ENCODE data around the gene PSAPL1.

PSAPL1 gene

DNA sequence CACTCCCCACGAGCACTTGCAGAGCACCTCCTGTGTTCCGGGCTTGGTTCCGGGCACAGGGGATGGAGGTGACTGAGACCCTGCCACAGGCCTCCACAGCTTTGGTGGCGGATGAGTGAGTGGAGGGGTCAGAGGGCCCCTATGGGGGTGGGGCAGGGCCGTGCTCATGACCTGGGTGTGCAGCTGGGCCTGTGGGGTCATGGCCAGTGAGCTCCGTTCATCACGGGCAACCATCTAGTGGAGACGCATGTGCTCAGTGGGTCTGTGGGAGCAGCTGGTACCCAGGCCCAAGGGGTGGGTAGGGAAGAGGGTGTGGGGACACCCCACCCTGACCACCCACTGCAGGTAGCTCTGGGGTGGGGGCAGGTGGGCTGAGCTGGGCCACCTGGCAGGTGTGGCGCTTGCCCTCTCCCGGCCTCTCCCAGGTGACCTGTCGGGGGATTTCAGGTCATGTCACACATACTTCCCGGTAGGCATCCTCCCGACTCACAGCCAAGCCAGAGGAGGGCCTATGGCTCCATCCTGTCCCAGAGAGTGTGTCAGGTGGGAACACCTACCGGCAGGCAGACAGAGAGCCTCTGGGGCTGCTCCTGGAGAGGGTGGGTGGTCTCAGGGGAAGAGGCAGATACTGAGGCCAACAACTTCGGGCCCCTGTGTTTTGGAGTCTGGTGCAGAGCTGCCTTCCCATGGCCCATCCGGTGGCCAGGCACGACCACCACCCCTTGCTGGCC is 3.6 kb downstream of the PSAPL1 start:
- no peak for DNase-seq (ENCODE audit: low read depth in 2 of 2)

DNA sequence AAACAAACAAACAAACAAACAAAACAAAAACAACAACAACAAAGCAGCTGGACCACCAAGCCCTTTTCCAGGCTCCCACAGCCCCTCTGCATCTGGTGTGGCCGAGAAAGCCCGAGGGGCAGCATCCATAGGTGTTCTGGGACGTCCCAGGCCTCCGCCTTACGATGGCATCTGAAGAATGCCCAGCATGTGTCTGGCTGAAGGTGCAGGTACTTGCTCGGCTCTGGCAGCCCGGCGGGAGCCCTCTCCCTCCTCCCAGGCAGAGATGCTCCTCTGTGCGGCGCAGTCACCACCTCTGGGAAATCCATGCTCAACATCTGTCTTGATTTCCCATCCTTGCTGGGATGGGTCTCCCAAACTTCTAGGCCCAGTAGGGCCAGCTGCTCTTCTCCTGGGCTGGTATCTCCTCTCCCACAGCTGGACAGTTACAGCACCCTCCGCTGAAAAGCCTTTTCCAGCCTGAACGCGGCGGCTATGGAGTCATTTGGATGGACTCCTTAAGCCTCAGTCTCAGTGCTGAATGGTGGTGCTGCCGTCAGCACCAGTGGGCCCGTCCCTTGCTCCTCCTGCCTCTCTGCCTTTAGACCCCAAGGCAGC is 4.3 kb downstream of the PSAPL1 start:
- no peak for DNase-seq (ENCODE audit: low read depth in 2 of 2)

DNA sequence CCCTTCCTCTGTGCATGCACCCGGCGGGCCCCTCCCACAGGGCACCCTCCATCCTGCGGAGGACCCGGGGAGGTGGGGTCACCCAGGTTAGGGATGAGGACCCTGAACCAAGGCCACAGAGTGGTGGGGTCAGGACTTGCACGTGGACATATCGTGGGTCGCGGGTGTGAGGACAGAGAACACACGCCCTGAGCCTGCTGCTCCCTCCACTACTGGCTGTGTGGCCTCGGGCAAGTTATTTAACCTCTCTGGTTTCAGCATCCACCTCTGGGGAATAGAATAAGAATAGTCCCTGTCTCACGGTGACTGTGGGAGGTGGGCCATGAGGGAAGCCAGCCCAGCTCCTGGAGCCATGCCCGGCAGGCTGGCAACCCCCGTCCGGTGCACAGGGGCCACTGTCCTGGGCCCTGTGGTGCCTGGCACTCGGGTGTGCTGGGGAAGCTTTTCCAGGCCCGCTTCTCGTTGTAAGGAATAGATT is 5.1 kb downstream of the PSAPL1 start:
- no peak for DNase-seq (ENCODE audit: low read depth in 2 of 2)

DNA sequence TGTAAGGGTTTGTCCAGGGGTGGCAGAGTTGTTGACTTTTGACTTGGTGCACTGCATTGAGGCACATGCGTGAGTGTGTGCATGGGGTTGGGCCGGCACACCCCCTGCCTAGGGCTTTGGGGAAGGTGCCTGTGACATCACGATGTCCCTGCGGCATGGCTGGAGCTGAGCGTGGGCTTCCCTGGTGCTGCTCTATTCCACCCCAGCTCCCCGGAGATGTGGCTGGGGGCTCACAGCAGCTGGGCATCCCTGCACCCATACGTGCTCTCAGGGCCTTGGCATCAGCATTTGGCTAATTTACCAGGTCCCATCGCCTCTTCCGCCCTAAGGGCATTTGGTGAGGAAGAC is 5.7 kb downstream of the PSAPL1 start:
- DNase-seq (ENCODE audit: low read depth in 2 of 2) = no peak

DNA sequence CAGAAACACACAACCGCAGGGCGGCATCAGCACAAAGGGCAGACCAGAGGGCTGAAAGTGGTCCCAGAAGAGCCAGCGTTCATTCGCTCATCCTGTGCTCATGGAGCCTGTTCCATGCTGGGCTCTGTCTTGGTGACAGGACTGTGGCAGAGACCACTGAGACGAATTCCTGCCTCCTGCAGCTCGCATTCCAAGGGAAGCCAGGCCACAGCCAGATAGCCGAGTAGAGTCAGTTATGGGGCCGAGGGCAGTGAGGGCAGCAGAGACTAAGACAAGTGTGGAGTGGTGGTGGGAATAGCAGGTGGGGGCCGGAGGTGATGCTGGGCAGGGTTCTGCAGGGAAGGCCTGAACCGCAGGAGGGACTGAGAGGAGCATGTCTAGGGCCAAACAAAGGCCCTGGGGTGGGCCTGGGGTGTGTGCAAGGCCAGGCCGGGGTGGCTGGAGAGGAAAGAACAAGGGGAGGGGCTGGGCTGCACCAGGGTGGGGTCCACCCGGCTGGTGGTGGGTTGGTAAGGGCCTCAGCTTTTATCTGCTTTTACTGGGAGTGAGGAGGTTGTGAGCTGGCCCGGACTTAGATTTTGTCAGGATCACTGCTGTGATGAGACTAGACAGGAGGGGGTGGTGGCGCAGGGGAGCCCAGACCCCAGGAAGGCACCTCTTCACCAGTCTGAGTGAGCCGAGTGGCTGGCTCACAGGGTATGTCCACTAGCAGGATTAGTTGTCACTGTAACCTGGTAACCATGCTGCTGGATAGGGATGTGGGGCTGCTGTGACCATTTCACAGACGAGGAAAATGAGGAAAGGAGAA is 6.3 kb downstream of the PSAPL1 start:
- DNase-seq (ENCODE audit: low read depth in 2 of 2) = no peak

DNA sequence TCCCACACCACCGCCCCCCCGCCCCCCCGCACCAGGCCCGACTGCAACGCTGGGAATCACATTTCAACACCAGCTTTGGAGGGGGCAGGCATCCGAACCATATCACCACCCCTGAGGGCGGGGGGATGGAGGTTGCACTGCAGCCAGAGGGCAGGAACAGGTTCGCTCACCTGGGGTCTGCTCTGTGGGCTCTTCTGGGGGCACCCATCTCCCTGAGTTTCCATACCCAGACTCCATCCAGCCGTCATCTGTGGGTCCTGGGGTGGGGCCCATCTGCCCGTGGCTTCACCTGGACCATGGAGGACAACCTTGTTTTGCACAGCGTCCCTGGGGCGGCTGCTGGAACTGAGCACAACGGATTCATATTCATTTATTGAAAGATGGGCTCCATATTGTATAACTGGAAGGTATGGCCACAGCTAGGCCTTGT is 6.9 kb downstream of the PSAPL1 start:
- DNase-seq (ENCODE audit: low read depth in 2 of 2) = no peak

DNA sequence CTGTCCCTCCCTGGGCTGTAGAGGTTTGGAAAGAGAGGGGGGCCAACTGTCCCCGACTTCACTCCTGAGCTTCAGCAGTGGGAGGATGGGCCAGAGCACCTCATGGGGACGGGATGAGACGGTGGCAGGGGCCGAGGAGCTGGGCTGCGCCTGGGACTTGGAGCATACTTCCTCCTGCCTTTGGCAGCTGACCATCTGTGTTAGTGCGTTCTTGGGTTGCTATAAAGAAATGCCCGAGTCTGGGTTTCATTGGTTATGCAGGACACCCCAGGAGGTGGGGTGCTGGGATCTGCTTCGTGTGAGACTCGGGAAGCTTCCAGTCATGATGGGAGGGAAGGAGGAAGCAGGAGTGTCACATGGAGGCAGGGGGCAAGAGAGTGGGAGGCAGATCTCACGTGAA is 7.4 kb downstream of the PSAPL1 start:
- no peak for DNase-seq (ENCODE audit: low read depth in 2 of 2)

DNA sequence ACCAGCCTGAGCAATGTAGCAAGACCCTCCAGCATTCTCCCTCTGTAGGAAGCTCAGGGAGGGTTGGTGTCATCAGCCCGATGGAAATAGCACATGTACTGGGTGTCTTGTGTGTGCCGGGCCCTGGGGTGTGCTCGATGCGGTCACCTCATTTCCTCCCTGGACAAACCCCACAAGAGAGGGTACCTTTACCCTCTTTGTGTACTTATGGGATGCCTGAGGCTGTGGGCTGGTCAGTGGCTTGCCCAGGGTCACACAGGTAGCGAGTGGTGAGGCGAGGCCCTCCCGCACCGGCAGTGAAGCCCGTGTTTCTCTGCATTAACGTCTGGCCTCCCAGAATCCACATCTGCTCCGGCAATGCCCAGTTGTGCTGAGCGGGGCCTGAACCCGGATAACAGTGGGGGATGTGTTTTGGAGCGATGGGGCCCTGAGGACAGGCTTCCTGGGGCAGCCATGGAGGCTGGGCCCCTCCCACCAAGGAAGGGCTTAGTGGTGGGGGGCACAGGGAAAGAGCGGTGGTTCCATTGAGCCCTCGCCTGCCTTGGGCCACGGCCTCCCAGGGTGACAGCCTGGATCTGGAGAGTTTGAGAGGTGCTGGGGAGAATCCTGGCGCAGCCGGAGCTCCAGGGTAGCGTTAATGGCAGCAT is 8.1 kb downstream of the PSAPL1 start:
- DNase-seq (ENCODE audit: low read depth in 2 of 2) = no peak

DNA sequence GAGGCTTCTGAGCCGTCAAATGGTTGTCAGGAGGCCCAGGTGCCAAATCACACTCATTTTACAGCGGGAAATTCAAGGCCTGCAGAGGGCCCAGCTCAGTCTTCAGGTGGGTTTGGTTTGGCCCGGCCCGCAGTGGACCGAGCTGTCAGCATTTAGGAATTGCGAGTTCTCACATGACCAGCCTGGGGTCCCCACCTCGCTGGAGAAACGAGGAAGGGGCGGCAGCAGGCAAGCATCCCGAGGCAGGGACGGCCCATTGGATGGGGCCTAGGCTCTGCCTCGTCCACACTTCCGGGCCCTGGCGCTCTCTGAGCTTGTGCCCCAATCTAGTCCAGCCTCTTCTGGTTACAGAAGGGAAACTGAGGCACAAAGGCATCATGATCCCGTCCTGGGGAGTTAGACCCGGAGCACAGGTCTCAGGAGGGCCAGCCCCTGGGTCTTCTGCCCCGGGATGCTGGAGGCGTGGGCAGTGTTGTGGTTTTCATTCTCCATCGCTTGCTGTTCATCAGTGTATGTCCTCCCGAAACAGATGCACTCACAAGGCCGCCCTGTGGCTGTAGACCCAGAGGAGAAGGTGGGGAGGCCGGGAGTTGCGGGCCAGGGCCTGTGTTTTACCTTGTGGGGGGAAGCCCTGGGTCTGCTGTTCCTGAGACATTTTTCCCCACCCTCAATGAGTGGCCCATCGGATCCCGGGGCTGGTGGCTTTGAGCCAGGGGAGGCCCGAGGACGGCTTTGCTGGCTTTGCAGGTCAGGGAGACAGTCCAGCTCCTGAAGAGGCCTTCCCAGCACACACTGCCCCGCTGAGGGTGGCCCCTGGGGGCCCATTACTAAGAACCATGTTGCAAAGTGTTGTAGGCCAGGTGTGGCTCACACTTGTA is 8.9 kb downstream of the PSAPL1 start:
- no peak for DNase-seq (ENCODE audit: low read depth in 2 of 2)

DNA sequence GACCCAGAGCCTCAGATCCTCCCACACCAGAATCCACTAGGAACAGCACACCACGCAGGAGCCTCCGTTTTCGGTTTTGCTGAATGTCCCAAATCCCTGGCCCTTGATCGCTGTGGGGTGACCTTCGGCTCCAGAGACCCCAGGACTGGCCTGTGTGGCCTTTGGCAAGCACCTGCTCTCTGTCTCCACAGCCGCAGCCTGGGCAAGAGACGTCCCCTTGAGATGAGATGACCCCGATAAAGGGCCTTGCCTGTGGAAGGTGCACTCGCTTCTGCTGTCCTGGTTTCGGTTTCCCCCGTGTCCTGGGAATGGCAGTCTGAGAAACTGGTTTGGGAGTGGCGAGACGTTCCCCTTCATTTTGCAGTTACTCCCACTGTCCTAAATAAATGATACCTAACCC is 9.6 kb downstream of the PSAPL1 start:
- DNase-seq (ENCODE audit: low read depth in 2 of 2) = no peak

DNA sequence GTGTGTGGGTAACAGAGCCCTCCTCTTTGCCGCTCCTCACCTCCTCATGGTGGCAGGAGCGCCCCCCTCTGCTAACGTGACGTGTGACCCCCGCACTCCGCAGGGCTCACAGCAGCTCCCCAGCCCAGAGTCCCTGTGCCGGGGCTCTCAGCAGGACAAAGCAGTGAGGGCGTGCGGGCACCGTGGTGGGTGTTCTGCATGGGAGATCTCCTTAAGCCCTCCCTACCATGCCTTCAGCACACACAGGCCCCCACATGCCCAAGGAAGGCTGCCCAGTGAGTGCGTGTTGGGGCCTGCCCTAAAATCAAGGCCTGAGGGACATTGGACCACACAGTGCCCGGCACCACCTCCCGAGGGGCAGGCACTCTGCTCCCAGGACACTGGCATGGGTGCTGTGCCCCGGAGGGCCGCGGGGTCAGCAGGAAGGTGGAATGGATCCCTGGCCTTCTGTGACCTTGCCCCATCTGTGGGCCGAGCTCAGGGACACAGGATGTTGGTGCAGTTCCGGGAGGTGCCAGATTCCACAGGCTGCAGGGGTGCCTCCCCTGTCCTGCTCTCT is 10.1 kb downstream of the PSAPL1 start:
- no peak for DNase-seq (ENCODE audit: low read depth in 2 of 2)

DNA sequence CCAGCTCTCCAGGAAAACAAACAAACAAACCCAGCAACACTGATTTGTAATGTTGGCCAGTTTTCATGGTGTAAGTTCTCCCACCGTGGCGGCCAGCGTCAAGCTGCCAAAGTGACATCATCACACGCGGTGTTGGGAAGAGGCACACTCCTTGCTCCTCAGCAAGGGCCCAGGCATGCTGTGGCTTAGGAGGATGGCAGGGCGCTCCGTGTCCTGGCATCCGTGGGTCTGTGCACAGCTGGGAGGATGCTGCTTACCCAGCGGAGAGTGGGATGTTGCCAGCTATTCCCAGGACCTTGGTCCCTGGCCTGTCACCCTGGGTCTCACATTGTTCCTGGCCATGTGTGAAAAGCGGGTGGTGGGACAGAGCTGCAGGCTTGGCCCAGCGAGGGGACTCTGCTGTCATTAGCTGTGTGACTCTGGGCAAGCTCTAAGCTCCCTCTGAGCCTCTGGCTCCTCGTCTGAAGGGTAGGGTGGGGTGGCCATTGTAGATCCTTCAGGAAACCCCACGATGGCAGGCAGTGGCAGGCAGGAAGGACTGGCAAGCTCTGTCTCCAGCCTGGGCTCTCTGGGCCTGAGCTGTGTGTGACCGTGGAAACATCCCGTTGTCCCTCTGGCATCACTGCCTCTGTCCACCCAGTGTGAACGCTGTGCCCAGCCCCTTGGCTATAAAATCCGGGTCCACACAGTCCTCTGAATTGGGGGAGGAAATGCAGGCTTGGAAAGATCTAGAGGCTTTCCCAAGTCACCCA is 10.8 kb downstream of the PSAPL1 start:
- no peak for DNase-seq (ENCODE audit: low read depth in 2 of 2)

DNA sequence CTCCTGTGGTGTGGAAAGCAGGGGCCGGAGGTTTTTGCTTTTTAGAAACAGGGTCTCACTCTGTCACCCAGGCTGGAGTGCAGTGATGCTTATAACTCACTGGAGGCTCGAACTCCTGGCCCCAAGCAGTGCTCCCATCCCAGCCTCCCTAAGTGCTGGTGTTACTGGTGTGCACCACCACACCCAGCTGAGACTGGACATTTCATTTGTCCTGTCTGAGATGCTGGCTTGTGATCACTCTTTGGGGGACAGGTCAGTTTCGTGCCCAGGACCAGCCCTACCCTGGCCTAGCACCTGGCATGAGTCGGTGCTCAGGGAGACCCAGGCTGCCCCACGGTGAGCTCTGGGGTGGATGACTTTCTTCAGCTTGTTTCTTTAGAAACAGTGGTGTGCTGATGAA is 11.3 kb downstream of the PSAPL1 start:
- no peak for DNase-seq (ENCODE audit: low read depth in 2 of 2)

DNA sequence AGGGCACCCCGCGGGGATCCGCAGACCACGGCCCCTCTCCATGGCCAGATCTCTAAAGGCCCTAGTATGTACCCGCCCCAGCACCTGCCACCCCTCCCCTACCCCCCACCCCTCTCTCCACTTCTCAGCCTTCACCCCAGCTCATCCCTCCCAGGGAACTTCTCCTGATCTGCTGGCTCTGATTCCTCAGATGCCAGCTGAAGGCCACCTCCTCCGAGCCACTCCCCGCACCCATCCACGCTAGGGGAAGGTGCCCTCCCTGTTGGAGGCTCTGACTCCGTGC is 11.9 kb downstream of the PSAPL1 start:
- no peak for DNase-seq (ENCODE audit: low read depth in 2 of 2)

DNA sequence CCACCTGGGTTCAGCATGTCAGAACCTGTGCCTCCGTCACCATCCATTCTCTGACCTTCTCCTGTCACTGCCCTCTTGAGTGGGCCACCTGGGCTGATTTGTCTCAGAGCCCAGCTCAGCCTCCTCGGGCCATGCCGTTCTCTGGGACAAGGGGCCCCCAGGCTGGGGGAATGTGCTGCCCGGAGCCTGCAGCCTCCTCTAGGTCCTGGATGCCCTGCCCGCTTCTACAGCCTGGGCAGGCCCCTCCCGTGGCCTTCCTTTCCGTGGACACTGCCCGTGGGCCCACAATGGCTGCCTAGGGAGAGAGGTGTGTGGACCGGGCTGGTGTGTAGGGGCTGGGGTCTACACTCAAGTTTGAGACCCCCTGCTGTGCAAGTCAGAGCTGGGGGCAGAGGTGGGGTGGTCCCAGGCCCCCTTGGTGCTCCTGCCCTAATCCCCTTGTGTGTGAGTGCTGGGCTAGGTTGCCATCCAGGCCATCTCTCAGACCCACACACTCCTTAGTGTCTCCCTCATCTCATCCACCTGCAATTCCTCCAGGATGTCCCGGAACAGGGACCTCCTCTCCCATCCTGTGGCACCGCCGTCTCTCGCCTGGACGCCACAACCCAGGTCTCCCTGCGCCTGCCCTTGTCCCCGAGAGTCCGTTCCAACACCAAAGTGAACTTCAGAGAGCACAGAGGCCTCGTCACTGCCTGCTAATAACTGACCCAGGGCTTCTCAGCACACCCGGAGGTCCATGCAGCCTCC is 12.4 kb downstream of the PSAPL1 start:
- no peak for DNase-seq (ENCODE audit: low read depth in 2 of 2)

DNA sequence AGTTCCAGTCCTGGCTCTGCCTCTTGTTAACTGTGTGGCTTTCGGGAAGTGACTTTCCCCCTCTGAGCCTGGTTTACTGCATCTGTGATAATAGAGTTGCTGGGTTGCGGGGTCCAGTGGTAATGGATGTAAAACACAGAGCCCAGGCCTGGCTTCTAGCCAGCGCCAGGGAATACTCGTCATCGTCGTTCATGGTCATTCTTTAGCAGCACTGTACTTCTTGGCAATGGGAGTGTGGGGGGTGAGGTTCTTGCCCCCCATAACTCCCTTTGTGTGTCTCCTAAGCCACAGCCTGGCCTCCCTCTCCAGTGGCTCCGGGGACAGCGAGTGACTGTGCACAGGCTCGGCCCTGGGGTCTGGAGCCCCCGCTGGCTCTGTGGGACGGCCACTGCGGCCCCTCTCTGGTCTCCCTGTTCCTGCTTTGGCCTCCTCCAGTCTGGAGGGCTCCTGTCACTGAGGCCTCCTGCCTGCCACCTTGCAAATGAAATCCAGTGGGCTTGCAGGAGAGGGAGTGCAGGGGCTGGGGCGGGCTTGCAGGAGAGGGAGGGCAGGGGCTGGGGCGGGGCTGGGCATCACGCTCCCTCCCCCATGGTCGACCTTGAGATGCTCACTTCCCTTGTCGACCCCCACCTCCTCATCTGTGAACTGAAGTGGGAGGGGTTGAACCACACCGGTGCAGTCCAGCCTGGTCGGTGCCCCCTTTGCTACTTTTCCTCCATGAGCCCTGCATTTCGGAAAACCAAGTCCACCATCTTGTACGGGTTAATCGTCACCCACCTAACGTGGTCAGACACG is 13.2 kb downstream of the PSAPL1 start:
- no peak for DNase-seq (ENCODE audit: low read depth in 2 of 2)

DNA sequence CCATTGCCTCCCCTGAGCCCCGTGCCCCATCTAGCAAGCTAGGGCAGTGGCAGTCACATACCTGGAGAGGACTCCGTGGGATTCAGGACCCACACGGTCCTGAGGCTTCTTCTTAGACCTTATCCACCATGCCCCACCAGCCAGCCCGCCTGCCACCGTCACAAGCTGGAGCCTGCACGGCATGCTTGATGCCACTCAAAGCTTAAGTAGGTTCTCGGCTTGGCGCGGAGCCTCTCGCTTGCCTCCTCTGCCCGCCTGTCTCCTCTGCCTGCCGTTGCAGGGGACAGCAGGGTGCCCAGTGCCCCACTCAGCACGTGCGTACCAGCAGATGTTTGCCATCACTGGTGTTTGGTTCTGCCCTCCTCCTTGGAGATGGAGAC is 14.1 kb downstream of the PSAPL1 start:
- DNase-seq (ENCODE audit: low read depth in 2 of 2) = no peak

DNA sequence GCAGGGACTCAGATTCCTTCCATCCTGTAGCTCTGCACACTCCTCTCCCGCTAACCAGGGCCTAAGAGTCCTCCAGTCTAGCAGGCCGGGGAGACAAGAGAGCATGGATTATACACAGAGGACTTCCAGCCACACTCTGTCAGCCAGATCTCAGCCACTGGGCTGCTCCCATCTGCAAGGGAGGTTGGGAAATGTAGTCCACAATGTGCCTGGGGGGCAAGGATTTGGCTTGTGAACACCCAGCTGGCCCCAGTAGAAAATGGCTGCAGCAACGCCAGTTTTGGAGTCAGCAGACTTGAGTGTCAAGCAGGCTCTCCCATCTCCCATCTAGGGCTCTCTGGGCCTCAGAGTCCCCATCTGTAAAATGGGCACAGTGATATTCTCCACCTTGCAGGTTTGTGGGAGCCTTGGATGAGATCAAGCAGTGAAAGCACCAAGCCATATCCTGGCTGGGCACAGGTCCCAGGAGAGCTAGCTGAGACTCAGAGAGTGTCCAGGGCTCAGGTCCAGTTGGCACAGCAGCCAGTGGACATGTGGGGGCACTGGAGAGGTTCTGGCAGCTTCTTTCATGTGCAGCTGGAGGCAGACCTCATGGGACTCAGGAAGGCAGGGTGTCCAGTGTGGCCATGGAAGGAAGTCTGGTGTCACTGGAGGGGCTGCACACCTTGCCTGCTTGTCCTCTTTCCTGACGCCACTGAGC is 14.6 kb downstream of the PSAPL1 start:
- DNase-seq (ENCODE audit: low read depth in 2 of 2) = no peak

Measured in fibroblast of skin of left biceps (primary cell).